Iris pigment epithelial cell (primary cell): ENCODE results near the gene CYTH1.

Source experiments
- DNase-seq: peaks from one replicate; pipeline ENCODE4 v3.0.0-alpha.2; 2011; ENCODE audit warnings: low read depth

Gene CYTH1, protein sequence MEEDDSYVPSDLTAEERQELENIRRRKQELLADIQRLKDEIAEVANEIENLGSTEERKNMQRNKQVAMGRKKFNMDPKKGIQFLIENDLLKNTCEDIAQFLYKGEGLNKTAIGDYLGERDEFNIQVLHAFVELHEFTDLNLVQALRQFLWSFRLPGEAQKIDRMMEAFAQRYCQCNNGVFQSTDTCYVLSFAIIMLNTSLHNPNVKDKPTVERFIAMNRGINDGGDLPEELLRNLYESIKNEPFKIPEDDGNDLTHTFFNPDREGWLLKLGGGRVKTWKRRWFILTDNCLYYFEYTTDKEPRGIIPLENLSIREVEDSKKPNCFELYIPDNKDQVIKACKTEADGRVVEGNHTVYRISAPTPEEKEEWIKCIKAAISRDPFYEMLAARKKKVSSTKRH

DNA sequence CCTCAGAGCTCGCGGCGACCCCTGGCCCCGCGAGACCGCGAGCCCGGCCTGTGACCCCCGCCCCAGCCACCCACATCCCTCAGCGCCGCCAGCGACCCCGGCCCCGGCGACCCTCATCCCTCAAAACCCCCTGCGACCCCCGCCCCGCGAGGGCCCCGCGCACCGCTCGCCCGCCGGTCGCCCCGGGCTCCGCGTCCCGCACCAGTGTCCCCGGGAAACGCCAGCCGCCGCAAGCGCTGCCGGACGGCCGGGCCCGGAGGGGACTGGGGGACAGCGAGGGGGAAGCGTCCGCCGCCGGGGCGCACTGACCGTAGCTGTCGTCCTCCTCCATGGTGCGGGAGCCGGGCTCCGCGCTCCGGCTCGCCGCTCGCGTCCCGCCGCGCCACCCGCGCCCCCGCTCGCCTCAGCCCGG, at the start of gene CYTH1:
TSS of gene CYTH1 (minus strand) at position 381 of the 412 bp plus-strand sequence. CDS start at position 331, 50 bp downstream.
- no peak for DNase-seq

DNA sequence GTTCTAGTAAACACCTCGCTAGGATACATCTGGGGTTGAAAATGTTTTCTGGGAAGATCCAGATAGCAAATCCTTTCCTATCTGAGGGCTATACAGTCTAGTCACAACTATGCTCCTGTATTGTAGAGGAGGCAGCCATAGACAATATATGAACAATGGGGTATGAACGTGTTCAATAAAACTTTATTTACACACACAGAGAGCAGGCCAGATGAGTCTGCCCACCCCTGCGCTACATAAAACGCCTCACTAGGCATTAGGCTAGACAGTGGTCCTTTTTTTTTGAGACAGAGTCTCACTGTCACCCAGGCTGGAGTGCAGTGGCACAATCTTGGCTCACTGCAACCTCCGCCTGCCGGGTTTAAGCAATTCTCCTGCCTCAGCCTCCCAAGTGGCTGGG, 47.4 kb upstream of the CYTH1 start:
- DNase-seq = no peak

DNA sequence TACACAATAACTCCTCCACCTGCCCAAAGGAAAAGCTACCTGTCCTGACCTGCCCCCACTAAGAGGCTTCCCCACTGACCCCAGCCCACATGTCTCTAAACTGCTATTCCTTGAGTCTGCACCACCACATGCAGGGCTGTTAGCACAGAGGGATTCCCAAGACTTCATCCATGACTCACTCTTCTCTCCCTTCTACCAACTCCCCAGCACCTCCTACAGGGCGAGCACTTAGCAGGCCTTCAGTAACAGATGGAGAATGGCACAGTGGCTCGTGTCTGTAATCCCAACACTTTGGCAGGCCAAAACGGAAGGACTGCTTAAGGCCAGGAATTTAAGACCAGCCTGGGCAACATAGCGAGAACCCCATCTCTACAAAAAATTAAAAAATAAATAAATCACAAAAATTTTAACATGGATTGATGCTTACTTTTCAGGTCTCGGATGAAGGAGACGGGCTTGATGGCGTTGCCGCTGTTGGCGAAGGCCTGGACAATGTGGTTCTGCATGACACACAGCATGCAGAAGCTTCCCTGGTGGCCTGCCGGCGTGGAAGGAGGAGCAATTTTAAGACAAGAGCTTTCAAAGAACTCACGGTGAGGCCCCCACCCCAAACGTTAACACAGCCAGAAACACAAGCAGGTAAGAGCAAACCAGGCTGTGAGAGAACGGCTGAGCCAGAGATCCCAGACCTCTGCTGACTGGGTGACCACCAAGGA, 46.6 kb upstream of the CYTH1 start:
- peak; percentile 90 for DNase-seq

DNA sequence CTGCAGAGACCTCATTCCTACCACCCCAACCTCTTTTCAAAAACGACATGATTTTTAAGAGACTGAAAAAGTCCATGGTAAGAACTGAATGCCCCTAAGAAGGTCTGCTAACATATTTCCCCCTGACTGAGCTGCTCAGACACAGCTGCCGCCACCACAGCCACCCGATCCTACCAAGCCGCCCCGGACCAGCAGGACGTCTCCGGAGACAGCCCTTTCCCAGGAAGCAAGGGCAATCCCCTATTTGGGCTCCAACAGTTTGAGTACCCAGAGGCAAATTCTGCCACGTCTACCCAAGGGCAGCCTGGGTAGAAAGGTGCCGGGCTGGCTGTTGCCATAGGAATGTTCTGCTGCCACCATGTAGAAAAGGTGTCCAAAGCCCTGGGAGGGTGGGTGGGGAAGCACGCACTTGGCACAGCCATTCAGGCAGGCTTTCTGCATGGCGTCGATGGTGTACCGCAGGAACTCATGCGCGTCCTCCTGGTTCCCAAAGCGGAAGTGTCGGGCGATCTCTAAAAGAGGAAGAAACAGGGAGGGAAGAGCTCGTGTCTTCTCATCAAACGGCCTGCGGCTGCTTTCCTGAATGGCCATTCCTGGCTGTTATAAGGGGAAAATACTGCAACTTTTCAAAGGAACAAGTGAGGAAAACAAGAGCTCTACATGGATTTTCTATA, 44.9 kb upstream of the CYTH1 start:
- DNase-seq = no peak

DNA sequence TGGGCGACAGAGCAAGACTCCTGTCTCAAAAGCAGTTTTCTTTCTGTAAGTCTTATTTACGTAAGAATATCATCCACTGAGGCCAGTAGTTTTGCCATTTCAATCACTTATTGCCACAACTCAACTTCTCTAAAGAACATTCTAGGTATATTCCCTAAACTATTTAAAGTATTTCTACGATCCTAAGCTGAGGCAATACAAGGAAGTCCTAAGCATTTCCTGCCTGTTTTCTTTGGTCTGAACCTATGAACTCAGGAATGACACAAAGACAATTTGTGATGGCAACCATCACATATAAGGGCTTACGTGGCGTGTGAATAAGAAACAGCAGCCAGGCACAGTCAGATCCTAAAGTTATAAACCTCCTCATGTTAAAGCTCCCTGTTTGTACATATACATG, 44.3 kb upstream of the CYTH1 start:
- peak; percentile 82 for DNase-seq

DNA sequence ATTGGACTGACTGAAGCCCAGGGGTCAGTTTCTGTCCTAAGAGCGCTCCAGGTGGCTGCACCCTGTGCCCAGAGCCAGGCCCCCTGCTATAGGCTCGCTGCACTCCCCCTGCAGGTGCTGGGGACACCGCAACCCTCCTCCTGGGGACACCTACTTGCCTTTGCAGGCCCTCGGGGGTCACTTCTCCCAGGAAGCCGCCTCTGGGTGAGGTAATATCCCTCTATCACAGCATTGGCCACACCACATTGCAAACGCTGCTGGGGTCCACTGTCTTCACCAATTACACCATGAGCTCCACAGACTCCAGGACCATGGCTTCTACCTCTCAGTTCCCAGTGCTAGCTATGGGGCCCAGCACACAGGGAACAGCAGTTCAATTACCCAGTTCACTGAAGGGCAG, 43.6 kb upstream of the CYTH1 start:
- no peak for DNase-seq

DNA sequence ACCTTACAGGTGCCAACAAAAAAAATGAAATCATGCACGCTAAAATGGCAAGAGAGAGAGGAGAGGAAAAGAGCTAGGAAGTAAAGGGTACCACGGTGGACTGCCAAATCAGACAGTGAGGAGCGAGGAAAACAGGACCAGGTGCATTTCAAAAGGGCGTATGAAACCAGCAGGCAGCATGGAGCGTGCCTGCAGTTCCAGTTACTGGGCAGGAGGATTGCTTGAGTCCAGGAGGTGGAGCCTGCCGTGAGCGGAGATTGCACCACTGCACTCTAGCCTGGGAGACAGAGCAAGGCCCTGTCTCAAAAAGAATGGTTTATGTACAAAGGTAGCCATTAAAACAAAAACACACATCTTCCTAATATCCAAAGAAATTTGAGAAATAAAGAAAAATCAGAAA, 42.2 kb upstream of the CYTH1 start:
- no peak for DNase-seq

DNA sequence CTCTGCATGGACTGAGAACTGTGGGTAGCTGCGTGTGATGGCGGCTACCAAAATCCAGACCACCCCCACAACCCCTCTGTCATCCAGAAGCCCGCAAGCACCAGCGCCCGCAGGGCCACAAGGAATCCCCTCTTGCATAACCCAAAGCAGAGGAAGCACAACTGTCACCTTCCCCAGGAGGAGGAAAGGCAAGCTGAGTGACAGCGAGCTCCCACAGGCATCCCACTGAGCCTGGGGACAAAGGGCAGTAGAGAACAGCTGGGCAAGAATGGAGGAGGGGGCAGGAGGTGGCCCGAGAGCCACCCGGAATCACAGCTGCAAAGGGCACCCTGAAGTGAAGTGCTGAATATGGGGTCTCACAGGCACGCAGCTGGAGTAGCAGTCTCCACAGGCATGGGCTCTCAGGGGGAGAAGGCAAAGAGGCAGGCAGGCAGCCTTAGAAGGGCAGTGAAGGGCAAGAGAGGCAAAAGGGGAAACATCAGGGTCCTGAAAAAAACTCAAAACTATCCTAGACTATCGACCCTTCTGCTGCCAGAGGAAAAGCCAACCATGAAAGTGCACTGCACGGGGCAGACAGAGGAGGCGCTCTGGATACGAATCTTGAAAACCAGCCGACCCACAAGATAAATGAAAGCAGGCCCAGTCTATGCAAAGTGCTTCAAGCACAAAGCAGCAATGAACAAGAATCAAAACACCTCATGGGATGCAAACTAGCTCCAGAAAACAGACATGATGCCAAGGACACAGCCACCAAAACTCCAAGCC, 41.4 kb upstream of the CYTH1 start:
- no peak for DNase-seq

DNA sequence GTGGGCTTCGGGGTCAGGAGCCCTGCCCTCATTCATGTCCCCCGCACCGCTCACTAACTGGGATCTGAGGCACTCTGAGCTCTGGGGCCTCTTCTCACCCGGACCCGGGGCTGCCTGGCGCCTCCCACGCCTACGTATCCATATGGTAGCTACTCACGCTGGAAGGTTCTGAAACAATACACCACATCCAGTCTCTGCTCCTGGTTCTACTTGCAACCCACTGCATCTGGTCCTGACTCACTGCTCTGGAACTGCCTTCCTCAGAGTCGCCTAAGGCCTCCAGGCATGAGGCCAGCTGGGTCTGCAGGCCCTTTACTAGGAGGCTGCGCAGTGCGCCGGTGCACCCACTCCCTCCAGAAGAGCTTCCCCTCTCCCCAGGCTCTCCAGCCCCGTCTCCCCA, 40.5 kb upstream of the CYTH1 start:
- peak; percentile 98 for DNase-seq

DNA sequence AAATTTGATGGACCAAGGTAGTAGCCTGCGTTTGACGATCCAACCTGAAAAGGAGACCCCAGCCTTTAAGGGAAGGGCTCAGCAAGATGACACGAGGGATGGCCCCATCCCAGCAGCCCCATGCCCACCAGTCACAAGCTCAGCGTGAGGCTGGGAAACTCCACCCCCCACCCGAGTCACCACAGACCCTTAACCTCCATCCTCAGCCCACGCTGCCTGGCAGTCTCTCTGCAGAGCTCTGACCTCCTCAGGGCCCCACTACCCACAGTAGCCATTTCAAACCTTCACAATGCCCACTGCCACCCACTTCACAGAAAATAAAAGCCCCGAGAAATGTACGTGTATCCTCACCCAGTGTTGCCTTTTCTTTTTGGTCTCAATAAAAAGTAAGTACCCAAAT, 39.9 kb upstream of the CYTH1 start:
- no peak for DNase-seq

DNA sequence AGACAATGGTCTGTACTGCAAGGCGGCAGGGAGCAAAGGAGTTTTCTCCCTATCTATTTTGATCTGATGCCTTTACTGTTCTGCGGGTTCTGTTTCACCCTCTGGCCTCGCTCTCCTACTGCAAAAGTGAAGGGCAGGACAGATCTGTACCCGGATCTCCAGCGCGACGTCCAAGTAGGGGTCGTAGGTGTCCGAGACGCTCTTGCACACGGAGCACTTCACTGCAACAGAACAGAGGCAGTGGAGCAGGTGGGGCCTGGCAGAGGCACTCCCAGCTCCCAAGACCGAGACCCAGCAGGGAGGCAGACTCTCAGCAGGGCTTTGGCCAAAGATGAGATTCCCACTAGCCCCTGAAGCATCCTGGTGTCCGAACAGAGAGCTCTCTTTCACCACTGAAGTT, 38.8 kb upstream of the CYTH1 start:
- DNase-seq = no peak

DNA sequence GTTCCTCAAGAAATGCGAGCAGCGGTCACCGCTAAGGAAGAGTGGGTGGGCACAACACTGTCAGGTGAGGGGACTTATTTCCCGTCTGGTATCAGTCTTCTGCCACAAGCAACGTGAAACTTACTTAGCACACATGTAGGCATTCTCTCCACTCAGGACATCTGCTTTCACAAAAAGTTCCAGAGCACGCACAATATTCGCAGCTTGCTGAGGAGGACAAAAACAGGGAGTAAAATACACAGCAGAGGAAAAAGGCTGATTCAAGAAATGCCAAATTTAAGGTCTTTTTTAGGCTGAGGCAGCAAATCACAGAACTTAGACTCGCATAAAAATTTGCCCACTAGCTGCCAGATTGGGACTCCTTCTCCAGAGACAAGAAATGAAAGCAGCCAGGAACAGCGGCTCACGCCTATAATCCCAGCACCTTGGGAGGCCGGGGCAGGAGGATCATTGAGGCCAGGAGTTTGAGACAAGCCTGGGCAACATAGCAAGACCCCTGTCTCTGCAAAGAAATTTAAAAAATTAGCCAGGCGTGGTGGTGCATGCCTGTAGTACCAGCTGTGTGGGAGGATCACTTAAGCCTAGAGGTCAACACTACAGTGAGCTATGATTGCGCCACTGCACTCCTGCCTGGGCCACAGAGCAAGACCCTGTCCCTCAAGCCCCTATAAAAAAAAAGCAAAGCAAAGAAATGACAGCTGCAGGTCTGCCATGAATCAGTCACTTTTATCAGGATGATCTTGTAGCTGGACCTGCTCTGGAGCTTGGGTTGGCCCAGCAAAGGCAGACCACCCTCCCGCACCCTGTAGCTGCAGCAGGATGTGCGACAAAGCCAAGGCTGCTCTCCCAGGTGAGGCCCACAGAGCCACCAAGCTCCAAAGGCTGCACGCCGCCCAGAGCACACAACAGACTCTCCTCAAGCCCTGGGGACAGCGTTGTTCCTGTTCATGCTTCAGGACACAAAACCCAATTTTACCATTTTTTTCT, 38.0 kb upstream of the CYTH1 start:
- no peak for DNase-seq

DNA sequence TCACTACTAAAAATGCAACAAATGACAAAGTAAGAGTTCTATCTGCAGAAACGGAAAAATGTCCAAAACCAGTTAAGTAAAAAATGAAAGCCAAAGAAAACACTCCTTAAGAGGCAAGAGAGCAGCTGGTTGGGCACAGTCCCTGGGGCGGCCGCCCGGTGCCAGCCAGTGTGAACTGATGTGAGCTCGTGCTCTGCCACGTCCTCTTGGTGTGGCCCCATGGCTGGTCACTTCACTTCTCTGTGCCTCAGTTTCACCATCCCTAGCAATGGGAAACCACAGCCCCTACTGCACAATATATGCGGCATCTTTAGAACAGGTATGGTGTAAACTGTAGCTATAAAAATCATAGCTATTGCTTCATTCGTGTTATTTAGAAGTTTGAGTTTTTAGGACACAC, 37.3 kb upstream of the CYTH1 start:
- DNase-seq = no peak

DNA sequence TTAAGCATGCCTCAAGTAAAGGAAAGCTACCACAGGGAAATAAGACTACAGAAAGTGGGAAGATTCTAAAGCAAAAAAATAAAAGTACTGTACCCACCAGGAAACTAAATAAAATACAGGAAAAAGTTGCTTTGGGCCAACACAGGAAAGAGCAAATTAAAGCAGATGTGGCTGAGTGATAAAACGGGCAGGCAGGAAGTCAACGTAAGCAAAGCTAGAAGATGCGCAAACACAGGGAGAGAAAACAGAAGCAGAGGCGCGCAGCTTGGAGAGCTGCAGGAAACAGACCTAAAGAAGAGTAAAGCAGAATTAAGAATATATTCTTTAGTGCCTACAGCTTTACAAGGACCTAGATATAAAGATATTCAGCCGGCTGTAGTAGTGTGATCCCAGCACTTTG, 36.9 kb upstream of the CYTH1 start:
- no peak for DNase-seq

DNA sequence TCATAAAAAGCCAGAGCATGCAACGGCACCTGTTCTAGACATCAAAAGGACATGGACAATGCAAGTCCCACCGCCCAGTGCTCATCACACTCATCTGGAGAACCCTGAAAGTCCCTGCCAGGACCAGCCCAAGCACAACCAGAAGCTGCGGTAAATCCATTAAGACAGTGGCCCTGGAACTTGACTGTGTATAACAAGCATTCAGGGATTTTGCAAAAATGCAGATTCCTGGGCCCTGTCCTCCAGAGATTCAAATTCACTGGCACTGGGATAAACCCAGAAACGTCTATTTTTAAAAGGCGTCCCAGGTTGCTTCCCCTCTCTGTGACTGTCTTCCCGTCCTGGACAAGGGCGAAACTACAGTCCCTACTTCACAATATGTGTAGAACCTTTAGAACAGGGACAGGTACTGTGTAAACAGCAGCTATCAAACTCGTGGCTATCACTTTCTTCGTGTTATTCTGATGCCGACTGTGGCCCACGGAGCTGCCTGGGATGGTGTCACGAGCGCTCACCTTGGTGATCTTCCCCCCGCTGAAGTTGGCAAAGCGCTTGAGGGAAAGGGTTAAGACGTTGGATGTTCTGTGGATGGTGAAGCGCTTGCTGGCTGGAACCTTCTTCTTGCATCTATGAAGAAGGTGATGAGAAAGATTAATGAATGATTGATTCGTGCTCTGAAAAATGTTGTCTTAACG, 36.2 kb upstream of the CYTH1 start:
- DNase-seq = no peak

DNA sequence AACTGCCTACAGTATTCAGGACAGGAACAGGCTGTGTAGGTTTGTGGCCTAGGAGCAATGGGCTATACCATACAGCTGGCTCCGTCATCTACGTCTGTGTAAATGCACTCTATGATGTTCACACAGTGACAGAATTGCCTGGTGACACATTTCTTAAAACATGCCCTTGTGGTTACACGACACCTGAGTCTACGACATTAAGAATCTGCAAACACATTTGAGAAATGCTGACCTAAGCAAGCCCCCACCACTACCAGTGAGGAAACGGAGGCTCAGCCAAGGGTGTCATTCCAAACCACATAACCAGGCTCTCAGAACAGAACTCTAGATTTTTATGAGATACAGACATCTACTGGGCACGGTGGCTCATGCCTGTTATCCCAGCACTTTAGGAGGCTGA, 35.0 kb upstream of the CYTH1 start:
- no peak for DNase-seq

DNA sequence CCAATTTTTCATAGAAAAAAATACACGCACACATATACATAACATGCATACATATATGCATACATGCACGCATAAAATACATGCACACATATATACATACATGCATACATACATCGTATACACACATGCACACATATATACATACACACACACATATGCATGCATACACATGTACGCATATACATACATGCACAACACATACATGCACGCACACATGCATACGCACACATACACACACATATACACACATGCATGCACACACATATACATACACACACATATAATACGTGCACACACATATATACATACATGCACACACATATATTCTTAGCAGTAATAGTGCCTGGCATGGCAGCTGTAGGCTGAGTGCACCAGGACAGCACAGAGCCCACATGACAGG, 33.6 kb upstream of the CYTH1 start:
- DNase-seq = no peak

DNA sequence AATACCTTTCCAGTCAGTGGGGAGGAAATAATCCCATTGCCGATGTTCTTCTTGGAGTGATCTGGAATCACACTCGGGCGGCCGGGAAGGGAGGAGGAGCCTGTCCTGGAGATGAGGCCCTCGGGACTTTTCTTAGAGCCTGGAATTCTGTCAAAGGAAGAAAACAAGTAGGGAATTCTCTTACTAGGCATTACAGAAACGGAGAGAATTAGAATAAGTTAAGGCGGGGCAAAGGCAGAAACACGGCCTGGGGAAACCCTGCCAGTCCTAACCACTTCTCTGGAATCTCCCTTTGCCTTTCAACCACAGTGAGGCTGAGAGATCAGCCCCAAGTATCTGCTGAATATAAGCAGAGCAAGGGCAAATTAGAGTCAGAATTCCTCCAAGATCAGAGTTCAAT, 30.8 kb upstream of the CYTH1 start:
- no peak for DNase-seq

DNA sequence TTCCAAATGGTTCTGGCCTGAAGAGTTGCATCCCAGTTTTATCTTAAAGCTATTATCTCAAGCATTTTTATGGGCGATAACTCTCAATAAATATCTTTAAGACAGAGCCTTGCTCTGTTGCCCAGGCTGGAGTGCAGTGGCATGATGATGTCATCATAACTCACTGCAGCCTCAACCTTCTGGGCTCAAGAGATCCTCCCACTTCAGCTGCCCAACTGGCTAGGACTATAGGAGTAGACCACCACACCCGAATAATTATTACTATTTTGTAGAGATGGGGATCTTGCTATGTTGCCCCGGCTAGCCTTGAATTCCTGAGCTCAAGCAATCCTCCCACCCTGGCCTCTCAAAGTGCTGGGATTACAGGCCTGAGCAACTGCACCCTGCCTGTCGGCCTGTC, 26.1 kb upstream of the CYTH1 start:
- no peak for DNase-seq

DNA sequence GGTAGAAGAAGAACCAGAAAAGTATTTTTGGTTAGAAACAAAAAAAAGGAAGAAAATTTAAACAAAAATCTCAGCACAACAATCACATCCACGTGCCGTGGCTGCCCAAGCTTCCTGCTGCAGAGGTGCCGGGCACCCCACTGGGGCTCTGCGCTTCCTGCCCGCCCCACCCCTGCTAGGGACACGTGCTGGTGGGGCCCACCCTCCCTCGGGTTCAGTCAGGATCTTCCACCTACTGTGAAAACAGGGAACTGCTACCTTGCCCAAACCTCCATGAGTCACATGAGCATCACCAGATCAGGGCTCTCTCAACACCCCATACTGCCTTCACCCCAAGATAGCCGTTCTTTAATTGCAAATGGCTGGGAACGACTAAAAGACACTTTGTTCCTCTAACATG, 24.4 kb upstream of the CYTH1 start:
- no peak for DNase-seq

DNA sequence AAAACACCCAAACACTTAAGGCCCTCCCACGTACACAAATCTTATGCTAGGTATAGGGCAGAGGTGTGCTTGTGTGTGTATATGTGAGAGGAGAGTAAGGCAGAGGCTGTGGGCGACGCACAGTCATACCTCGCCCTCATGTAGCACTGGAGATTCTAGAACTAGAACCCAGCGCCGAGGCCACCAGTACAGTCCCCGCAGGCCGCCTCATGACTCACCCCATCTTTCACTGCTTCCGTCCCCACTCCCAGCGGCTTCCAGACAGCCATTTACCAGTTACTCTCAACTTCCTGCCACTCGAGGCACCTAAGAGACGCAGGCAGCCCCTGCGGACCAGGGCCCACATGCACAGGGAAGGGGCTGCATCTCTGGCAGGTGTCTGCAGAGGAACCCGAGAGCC, 23.2 kb upstream of the CYTH1 start:
- DNase-seq = no peak
